NCI-H146 treated with DMSO at 0.1 percent for 48 hours (cell line): ENCODE results near the gene TBC1D5.
"Not testable (repeated sequence)": the region's sequence is repeated elsewhere in the genome, so short reads cannot be mapped to it uniquely, and the experiment has no call there.

Experiments
- DNase-seq: peaks from one replicate; lab custom pipeline; 2025; ENCODE audit not compliant: unreplicated experiment; lab: John Stamatoyannopoulos, UW

TBC1D5 gene

DNA sequence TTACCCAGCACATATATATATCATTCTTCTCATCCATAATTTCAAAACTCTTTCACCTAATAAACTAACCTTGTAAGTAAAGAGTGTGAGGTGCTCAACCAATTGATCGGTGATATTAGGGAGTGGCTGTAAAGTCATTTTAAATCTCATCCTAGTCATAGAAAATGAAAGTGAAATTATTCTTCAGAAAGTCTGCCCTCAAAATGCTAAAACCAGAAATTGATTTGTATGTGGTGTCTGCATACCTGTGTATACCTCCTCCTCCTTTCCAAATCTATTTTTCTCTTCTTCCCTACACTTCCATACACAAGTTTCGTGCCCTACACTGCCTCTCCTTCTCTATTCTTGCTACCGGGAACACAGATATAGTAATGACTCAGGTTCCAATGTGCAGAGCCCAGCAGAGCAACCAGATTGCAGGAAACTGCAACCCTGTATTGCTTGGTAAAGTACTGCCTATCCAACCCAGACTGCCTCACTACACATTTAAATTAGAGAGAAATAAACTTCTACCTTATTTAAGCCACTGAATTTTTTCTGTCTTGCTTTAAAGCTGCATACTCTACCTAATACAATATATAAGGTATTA, 7.4 kb upstream of the TBC1D5 start:
- DNase-seq, result no peak

DNA sequence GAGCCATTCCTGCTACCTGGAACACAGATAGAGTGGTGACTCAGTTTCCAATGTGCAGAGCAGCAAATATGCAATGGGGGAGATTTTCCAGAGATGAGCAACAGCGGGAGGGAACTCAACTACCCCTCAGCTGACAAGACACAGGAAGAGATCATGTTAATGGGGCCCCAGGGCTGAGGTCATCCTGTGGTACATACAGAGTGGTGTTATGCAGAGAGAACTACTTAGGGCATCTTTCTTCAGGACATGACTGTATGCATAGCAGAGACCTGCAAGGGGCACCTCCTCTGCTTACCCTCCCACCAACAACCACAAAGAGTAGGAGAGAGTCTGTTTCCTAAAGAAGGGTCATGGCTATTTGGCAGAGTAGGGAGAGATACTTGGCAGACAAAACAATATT, 6.8 kb upstream of the TBC1D5 start:
- no peak for DNase-seq

DNA sequence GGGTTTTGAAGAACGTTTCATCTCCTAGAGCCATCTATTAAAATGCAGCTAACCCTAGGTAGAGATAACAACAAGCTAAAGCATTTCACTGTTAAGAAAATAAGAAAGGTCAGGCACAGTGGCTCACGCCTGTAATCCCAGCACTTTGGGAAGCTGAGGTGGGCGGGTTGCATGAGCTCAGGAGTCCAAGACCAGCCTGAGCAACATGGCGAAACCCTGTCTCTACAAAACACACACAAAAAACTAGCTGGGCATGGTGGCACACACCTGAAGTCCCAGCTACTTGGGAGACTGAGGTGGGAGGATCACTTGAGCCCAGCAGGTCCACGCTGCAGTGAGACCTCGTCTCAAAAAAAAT, 5.4 kb upstream of the TBC1D5 start:
- DNase-seq, result no peak

- no peak for DNase-seq
These were observed 4.9 kb upstream of the TBC1D5 start for GRCh38 chr3:17747174-17747889.

GRCh38 chr3:17745894-17746293, 3.5 kb upstream of the TBC1D5 start:
- DNase-seq, result no peak

- no peak for DNase-seq
These were observed 2.9 kb upstream of the TBC1D5 start for GRCh38 chr3:17745301-17745700.

DNA sequence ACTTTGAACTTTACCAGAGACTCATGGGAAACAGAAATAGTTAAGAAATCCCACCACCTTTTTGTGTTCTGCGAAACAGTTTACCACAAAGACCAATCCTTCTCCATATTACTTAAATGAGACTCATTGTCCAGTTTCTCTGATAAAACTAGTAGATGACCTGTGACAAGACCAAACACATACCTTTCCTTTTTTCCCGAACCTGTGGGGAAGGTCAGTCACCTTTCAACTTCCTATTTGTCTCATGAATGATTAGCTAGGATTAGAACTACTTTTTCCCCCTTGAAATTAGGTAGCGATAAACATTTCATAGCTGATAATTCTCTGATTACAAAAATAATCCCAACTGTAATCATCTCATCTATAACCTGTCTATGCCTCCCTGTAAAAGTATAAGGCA, 2.3 kb upstream of the TBC1D5 start:
- DNase-seq, result no peak

- DNase-seq, result no peak
These were observed 1.2 kb upstream of the TBC1D5 start for GRCh38 chr3:17743658-17743995.

GRCh38 chr3:17742880-17743657, 638 bp upstream of the TBC1D5 start:
- DNase-seq, result no peak

DNA sequence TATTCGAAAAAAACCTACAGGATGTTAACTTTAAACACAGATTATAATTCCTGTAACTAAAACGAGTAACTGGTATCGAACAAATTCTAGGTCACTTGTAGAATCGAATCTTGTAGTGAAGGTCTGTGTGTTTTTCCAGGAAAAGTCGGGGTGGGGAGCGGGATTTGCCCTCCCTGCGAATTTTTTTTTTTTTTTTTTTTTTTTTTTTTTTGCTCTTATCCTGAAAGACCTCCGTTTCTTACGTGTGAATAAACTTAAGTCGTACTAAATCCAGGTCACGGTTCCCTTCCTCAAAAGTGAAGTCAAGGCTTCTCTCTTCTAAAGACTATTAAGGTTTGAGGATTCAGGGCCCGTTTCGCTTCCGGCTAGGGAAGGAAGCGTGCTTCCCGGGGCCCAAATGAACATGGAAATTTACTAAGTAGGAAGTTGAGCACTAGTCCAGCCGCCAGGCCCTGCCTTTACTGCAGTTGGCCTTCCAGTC, 770 bp downstream of the TBC1D5 start:
- no peak for DNase-seq

DNA sequence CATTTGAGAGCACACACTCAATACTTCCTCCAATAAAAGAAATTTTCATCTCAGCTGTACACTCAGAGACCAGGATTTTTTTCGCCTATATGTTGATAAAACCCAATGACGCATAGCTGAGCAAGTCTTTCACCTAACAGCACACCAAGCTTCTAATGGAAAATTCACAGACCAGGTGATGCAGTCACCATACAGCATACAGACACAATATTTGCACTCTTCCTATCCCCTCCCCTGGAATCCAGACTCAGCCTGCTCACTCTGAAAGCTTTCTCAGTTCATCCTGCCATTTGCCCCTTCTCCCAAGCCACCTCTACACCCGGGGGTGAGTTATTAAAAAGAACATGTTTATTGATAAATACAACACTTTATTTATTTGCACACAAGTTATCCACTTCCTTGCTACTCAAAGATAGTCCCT, 1.7 kb downstream of the TBC1D5 start:
- DNase-seq, result peak; percentile 53

GRCh38 chr3:17738921-17739320, 3.5 kb downstream of the TBC1D5 start:
- DNase-seq, result no peak

GRCh38 chr3:17738219-17738618, 4.2 kb downstream of the TBC1D5 start:
- no peak for DNase-seq

- no peak for DNase-seq
These were observed 4.8 kb downstream of the TBC1D5 start for GRCh38 chr3:17737591-17737990.

DNA sequence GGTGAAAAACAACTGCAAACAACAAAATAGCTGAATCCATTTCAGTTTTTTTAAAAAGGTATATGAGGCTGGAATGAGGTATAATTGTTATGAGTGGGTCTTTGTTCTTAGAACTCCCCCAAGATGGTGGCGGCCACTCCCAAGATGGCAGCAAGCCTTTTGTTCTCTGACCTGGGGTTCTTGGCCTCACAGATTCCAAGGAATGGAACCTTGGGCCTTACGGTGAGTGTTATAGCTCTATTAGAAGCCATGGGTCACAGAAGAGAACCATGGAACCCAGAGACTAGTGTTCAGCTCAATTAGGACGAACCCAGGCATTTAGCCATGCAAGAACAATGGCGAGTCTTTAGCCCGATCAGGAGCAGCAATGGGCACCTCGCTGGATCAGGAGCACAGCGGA, 7.1 kb downstream of the TBC1D5 start:
- not testable (repeated sequence) for DNase-seq

DNA sequence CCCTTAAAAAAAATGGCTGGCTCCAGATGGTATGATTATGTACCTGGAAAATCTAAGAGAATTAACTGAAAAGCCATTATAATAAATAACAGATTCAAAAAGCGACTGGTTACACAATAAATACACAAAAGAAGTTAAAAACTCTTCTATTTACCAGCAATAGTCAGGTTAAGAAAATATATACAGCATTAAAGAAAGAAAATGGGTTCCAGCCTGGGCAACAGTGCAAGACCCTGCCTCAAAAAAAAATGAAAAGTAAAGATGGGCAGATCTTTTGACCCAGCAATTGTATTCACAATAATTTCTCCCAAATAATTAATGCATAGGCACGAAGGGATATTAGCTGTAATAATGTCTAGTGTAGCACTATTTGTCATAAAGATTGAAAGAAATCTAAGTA, 8.7 kb downstream of the TBC1D5 start:
- no peak for DNase-seq

DNA sequence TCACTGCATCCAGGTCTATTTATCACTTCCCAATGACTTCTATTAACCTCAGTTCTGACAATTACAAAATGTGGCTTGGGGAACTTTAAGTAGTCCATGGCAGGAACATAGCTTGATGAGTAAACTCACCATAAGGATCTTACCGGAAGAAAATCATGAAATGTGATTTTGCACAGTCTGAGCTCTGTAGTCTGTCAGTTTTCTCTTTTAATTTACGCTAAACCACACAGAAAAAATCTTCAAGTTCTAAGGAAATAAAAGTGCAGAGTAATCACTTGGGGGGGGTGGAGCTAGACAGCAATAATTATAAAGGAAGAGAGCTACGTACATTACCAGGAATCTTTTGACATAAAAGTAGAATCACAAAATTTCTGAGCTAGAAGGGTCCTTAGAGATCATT, 9.2 kb downstream of the TBC1D5 start:
- DNase-seq, result no peak

DNA sequence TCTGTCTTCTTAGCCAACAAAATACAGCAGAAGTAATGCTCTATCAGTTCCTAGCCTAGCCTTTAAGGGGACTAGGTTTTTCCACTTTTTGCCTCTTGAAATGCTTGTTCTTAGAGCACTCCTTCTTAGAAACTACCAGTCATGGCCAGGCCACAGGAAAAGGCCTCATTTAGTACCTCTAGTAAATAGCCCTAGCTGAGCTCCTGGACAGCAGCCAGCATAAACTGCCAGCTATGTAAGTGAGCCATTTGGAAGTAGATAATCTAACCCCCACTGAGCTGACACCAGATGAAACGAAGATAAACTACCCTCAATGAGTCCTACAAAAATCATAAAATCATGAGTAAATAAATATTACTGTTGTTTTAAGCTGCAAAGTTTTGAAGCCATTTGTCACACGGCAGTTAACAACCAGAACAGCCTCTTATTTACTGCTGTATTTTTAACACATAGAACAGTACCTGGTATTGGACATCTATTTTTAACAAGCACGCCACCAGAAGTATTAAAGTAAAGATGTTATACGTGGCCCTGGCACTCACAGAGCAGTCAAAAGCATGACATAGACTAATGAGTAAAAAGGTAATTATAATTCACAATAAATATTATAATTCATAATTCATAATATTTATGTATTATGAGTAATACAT, 12.0 kb downstream of the TBC1D5 start:
- DNase-seq, result no peak

DNA sequence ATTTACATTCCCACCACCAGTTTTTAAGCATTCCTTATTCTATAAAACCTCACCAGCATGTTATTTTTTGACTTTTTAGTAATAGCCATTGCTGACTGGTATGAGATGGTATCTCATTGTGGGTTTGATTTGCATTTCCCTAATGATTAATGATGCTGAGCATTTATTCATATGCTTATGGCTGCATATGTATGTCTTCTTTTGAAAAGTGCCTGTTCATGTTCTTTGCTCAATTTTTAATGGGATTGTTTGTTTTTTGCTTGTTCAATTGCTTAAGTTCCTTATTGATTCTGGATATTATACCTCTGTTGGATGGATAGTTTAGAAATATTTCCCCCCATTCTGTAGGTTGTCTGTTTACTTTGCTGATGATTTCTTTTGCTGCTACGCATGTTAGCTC, 16.1 kb downstream of the TBC1D5 start:
- DNase-seq, result no peak

DNA sequence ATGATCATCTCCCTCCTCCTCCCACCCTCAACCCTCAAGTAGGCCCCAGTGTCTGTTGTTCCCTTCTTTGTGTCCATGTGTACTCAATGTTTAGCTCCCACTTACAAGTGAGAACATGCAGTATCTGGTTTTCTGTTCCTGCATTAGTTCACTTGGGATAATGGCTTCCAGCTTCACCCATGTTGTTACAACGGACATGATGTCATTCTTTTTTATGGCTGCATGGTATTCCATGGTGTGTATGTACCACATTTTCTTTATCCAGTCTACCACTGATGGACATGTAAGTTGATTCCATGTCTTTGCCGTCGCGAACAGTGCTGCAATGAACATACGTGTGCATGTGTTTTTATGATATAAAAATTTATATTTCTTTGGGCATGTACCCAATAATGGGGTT, 16.6 kb downstream of the TBC1D5 start:
- not testable (repeated sequence) for DNase-seq

- no peak for DNase-seq
These were observed 17.5 kb downstream of the TBC1D5 start for GRCh38 chr3:17724948-17725347.

DNA sequence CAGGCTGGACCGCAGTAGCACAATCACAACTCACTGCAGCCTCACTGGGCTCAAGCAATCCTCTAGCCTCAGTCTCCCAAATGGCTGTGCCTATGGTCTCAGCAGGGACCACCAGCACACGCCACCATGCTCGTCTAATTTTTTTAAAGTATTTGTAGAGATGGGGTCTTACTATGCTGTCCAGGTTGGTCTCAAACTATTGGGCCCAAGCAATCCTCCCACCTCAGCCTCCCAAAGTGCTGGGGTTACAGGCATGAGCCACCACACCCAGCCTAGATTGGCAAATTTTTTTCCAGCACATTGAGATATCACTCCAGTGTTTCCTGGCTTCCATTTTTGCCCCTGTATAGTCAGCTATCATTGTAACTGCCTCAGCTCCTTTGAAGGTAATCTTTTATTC, 18.3 kb downstream of the TBC1D5 start:
- no peak for DNase-seq
